ENCODE measurements around the gene MFF.

The MFF gene

DNA sequence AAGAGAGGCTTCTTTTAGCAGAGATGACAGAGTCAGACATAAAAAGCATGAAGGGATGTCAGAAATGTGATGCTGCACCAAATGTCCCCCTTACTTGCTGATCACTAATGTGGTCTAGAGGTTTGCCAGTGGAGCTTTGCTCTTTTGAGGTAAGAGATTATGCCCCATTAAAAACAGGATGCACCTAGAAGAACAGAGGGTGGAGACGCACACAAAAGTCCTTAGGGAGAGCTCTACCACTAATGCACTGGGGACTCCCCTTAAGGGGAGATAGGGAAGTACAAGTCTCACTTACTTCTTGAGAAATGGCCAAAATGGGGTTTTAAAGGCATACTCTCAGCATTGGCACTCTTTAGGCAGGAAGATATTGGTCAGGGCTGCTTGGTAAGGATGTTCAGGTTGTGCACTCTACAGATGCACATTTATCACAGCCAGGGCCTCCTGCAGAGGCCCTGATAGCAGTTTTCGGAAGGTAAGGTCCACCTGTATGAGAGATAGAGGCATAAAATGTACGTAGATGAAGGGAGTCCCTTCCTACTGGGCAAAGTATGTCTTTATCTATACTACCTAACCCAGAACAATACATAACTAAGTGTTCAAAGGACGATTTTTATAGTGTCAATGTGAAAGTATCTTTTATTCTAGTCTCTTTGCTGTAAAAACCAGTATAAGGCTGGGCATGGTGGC is 79.7 kb downstream of the MFF start:
- in situ Hi-C loops (cut with MboI; ENCODE audit: low sequenced_read_pairs): no loop called here

DNA sequence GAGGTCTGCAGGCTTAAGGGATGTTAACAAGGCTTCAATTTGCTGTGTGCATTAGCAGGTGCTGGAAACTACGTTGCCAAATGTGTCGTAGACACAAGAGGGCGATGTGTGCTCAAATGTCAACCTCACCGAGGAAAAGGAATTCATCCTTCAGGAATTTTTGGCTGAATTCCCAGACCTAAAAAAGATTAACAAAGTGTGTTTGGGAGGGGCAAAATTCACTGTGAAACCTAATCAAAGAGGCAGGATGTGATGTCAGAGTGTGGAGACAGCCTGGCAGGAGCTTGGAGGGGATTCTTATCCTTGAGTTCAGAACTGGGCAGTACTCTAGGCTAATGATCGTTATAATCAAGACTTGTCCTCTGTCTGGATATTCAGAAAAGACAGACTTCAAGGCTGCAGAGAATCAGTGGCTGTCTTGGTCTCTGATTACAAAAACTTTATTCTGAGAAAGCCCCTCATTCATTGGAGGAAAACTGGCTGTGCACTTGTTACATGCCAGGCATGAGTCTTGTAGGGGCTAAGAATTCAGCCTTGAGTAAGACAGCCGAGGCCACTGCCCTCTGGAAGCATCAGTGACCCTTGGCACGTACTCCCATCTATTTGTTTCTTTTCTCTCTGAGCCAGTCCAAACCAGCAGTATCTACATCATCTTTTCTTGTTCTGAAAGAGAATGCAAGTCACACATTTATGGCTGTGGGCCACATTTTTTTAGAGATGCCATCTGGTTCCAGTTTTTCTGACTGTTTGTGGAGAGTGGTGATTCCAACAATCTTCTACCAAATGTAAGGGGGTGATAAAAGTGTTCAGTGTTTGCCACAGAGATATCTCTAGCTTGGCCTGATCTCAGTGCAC is 81.4 kb downstream of the MFF start:
- in situ Hi-C loops (cut with MboI; ENCODE audit: low sequenced_read_pairs): no loop called here

All from hTERT RPE-1 (cell line).